Epithelial cell of umbilical artery (primary cell): ENCODE results near the gene BCL6. TPM values are rescaled to one million over a fixed set of nuclear protein-coding genes. Genes with fewer than 3 reads are reported as not detected.

ENCODE experiments used
- total RNA-seq: library from RNA; depleted of rRNA; stranded (reverse); fragments of >200 nt; gene quantifications from 2 replicates; pipeline ENCODE4 v1.2.3, GENCODE V29; 2014

BCL6 gene
- total RNA-seq = 4.5 and 5.9 TPM in 2 replicates

GRCh38 chr3:187745201-187746058, at the start of gene BCL6:
Gene BCL6 (minus strand): TSS chr3:187745468. CDS start chr3:187733693, 11,775 bp downstream.

DNA sequence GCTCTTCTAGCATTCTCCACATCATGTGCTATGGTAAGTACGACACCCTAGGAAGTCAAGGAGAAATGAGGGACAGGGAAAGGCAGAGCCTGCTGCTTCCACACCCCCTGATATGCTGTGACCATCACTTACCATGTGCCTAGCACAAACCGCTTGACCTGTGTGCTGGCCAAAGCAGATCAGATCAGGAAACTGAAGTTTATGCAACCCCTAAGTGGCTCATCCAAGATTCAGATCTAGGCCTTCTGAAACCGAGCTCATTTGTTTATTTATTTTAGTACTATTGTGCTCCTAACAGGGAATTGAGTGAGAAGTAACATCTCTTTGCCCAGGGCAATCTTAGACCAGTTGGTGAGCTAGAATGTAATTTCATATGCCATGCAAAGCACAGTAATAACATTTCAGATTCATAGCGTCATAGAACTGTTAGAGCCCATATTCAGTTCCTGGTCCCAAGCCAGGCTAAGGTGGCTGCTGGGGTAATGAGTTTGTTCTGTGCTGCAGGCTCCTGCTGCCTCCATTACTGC, 42.7 kb downstream of the BCL6 start, which contains the start of gene RTP2:
RTP2 (minus strand) TSS at position 51 of the 527 bp plus-strand sequence. CDS start 429 bp downstream, outside the sequence.

Other genes with a start within 250 kb of the BCL6 start
- gene SST, start 75.1 kb downstream of the BCL6 start, total RNA-seq = not detected in 2 replicates
- gene RTP2, start 42.9 kb downstream of the BCL6 start, total RNA-seq = not detected in 2 replicates